Fibroblast of lung (primary cell): Measurements from ENCODE around the gene PAGR1. TPM values are rescaled to one million over a fixed set of nuclear protein-coding genes. Genes with fewer than 3 reads are reported as not detected.

Source experiments
- DNase-seq, 2 donors: peaks; one replicate each; pipeline versions ENCODE4 v3.0.0 to v3.0.0-alpha.2; 2010; ENCODE audit warnings: low read depth in 2 of 2
- H2AFZ ChIP-seq: 2 replicates; pipeline ENCODE4 v1.5.1; 2012; ENCODE audit warnings: low read length, control low read depth, inconsistent platforms
- H3K27ac ChIP-seq: 2 replicates; pipeline ENCODE4 v1.5.1; 2011; ENCODE audit warnings: low read length, control low read depth; ENCODE audit not compliant: insufficient read depth
- H3K27me3 ChIP-seq: 2 replicates; pipeline ENCODE4 v1.5.1; 2011; ENCODE audit warnings: mild to moderate bottlenecking, low read length; ENCODE audit not compliant: control insufficient read depth, insufficient read depth
- H3K36me3 ChIP-seq: 2 replicates; pipeline ENCODE4 v1.5.1; 2011; ENCODE audit warnings: low read length; ENCODE audit not compliant: control insufficient read depth, insufficient read depth
- H3K4me1 ChIP-seq: 2 replicates; pipeline ENCODE4 v1.5.1; 2011; ENCODE audit warnings: low read length; ENCODE audit not compliant: control insufficient read depth, insufficient read depth; ENCODE audit errors: extremely low read depth
- H3K4me2 ChIP-seq: 2 replicates; pipeline ENCODE4 v1.5.1; 2011; ENCODE audit warnings: low read length, control low read depth; ENCODE audit not compliant: insufficient read depth; ENCODE audit errors: extremely low read depth
- H3K4me3 ChIP-seq, 4 experiments: fragments of 200-600 bp in 1 of 4; sonication (generic) in 1 of 4; replicated peaks in 1 of 4; 2 replicates each; pipeline ENCODE4 v1.5.1; 2011 to 2016; ENCODE audit warnings: low read length in 4 of 4, low read depth in 3 of 4, mild to moderate bottlenecking in 3 of 4, control low read depth in 2 of 4, inconsistent platforms in 1 of 4, mixed read lengths in 1 of 4; ENCODE audit not compliant: insufficient read depth in 1 of 4; ENCODE audit errors: control extremely low read depth in 1 of 4
- H3K79me2 ChIP-seq: 2 replicates; pipeline ENCODE4 v1.5.1; 2012; ENCODE audit warnings: mild to moderate bottlenecking, low read length, inconsistent platforms; ENCODE audit not compliant: control insufficient read depth, insufficient read depth
- H3K9ac ChIP-seq: 2 replicates; pipeline ENCODE4 v1.5.1; 2011; ENCODE audit warnings: mild to moderate bottlenecking, low read length, control low read depth; ENCODE audit not compliant: insufficient read depth
- H3K9me3 ChIP-seq: 2 replicates; pipeline ENCODE4 v1.5.1; 2012; ENCODE audit warnings: low read depth, low read length; ENCODE audit not compliant: control insufficient read depth, insufficient read depth
- H4K20me1 ChIP-seq: 2 replicates; pipeline ENCODE4 v1.5.1; 2011; ENCODE audit warnings: low read length; ENCODE audit not compliant: control insufficient read depth, insufficient read depth; ENCODE audit errors: extremely low read depth
- CTCF ChIP-seq, 2 donors: IDR thresholded peaks in 1 of 2; conservative IDR thresholded peaks in 1 of 2; 1 replicate in 1 of 2; 2 replicates in 1 of 2; pipeline ENCODE4 v1.5.1; 2011 to 2012; ENCODE audit warnings: low read length in 2 of 2, control low read depth in 1 of 2, inconsistent platforms in 1 of 2, low read depth in 1 of 2, mild to moderate bottlenecking in 1 of 2
- EZH2 ChIP-seq: IDR thresholded peaks from 2 replicates; pipeline ENCODE4 v1.5.1; 2012; ENCODE audit warnings: low read length, control low read depth, mild to moderate bottlenecking; ENCODE audit errors: missing control alignments
- polyA plus RNA-seq, 2 donors: library from polyadenylated mRNA; depleted of rRNA in 1 of 2; stranded (reverse) in 1 of 2; unstranded in 1 of 2; fragments of >200 nt; gene quantifications; 2 replicates each; pipeline ENCODE4 v1.2.1, GENCODE V29; 2011 to 2012; ENCODE audit warnings: missing spikeins in 1 of 2
- total RNA-seq: library from RNA; depleted of rRNA; stranded (reverse); fragments of >200 nt; gene quantifications from 2 replicates; pipeline ENCODE4 v1.2.1, GENCODE V29; 2014

Gene PAGR1
- total and polyA plus RNA-seq, 2 donors (not counting 1 experiment from before 2014, with no cell fraction given) = 10.0 to 10.7 TPM

- Histone ChIP-seq H3K27me3 (no peaks in the 10 kb centered on the region), H3K4me3 (peak overlapping the region in 1 of 4 experiments; percentile 27), H3K4me1 (peaks cover 37% of the 10 kb centered on the region), H4K20me1 (no peaks in the 10 kb centered on the region), H3K9me3 (no peaks in the 10 kb centered on the region), H3K79me2 (peaks cover 33% of the 10 kb centered on the region), H2AFZ (no peak overlapping the region), H3K36me3 (peaks cover 12% of the 10 kb centered on the region), H3K27ac (peak overlapping the region; percentile 78), H3K9ac (no peak overlapping the region), H3K4me2 (peak overlapping the region; percentile 75)
- DNase-seq = no peak
- TF ChIP-seq EZH2 = no peak
- TF ChIP-seq CTCF (conservative IDR thresholded peaks at IDR 0.05 in 1 of 2, IDR thresholded peaks at IDR 0.05 in 1 of 2; ENCODE audit: low read depth in 1 of 2, low read length in 2 of 2) = no peak
Observed at GRCh38 chr16:29809850-29810698, 5.9 kb upstream of the PAGR1 start.

GRCh38 chr16:29810699-29811169, 5.2 kb upstream of the PAGR1 start:
- H3K79me2 ChIP-seq = peaks cover 33% of the 10 kb centered on the region
- peaks cover 42% of the 10 kb centered on the region for H3K4me1 ChIP-seq
- H3K36me3 ChIP-seq = peaks cover 12% of the 10 kb centered on the region
- no peak for DNase-seq
- TF ChIP-seq EZH2 (no peak), CTCF (conservative IDR thresholded peaks at IDR 0.05 in 1 of 2, IDR thresholded peaks at IDR 0.05 in 1 of 2; ENCODE audit: low read depth in 1 of 2, low read length in 2 of 2) (no peak)
- H3K27me3 ChIP-seq = no peaks in the 10 kb centered on the region
- no peak overlapping the region for H2AFZ ChIP-seq
- no peaks in the 10 kb centered on the region for H4K20me1 ChIP-seq
- H3K27ac ChIP-seq = peak overlapping the region; percentile 78
- H3K9me3 ChIP-seq = no peaks in the 10 kb centered on the region
- peak overlapping the region in 1 of 4 experiments; percentile 77 for H3K4me3 ChIP-seq
- peak overlapping the region; percentile 7 for H3K9ac ChIP-seq
- H3K4me2 ChIP-seq = peak overlapping the region; percentile 75

GRCh38 chr16:29811170-29811895, 4.6 kb upstream of the PAGR1 start:
- H3K9ac ChIP-seq = peak overlapping the region; percentile 53
- DNase-seq = peak; percentile 98
- no peaks in the 10 kb centered on the region for H3K9me3 ChIP-seq
- TF ChIP-seq CTCF (conservative IDR thresholded peaks at IDR 0.05 in 1 of 2, IDR thresholded peaks at IDR 0.05 in 1 of 2; ENCODE audit: low read depth in 1 of 2, low read length in 2 of 2) (no peak), EZH2 (no peak)
- no peak overlapping the region for H2AFZ ChIP-seq
- no peaks in the 10 kb centered on the region for H4K20me1 ChIP-seq
- H3K27me3 ChIP-seq = no peaks in the 10 kb centered on the region
- H3K79me2 ChIP-seq = peaks cover 33% of the 10 kb centered on the region
- peaks cover 42% of the 10 kb centered on the region for H3K4me1 ChIP-seq
- peak overlapping the region; percentile 97 for H3K4me2 ChIP-seq
- peak overlapping the region; percentile 38 to 77 (median 61) for H3K4me3 ChIP-seq
- H3K36me3 ChIP-seq = peaks cover 12% of the 10 kb centered on the region
- H3K27ac ChIP-seq = peak overlapping the region; percentile 78
